ENCODE data around the gene CA14.

The CA14 gene

DNA sequence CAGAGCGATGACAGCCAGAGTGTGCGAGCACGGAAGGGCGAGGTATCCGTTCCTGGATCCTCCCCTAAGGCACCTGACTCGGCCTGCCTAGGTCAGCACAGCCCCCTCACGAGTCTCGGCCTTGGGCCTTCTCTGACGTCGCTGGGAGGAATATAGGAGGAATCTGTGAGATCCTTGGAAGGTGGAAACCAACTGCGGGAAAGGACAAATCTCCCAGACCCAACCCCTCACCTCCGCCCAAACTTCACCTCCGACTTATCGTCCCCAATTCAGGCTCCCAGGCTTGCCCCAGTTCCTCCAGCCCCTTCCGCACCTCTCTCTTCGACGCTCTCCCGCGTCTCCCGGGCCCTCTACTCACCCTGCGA lies 10.7 kb downstream of the CA14 start:
- Histone ChIP-seq H3K4me3 (ENCODE audit: low read length) (peak overlapping the region; percentile 94), H3K27me3 (ENCODE audit: control insufficient read depth, insufficient read depth, low read length) (no peaks in the 10 kb centered on the region), H3K4me2 (ENCODE audit: low read length) (peak overlapping the region; percentile 94)

DNA sequence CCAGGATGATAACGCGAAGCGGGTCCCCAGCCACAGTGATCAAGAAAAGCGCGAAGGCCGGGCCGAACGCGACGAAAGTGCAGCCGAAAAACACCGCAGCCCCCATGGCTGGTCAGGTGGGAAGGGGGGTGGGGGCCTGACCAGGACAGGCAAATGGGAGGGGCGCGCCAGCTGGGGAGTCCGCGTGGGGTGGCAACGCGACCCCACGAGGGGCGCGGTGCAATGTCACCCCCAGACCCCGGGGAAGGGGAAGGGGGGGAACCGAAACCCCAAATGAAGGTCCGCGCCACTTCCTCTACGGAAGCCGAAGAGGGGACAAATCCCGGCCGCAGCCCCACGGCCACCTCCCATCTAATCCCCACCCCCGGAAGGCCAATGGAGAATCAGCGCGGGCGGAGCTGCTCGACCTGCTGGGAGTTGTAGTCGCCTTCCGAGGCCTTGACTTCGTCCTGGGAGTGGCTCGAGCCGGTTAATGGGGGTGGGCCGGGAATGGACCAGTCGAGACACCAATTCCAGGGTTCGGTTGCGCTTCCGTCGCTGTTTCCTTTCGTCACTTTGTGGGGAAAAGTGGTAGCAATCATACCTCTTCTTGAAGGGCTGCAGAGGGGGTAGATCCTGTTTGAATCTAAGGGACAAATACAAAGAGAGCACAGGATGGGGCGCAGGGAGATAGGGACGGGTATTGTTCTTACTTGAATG lies 11.3 kb downstream of the CA14 start, which contains the start of gene APH1A:
APH1A (minus strand) TSS at position 312 of the 699 bp plus-strand sequence; CDS start at position 106, 206 bp downstream.
- no peaks in the 10 kb centered on the region for H3K27me3 ChIP-seq (ENCODE audit: control insufficient read depth, insufficient read depth, low read length)
- H3K9ac ChIP-seq (ENCODE audit: low read depth, low read length): peak within 1 kb of the TSS; percentile 98
- H3K4me1 ChIP-seq (ENCODE audit: control insufficient read depth, insufficient read depth, low read length): peaks cover 22% of the 10 kb centered on the region
- peaks cover 30% of the 10 kb centered on the region for H3K36me3 ChIP-seq (ENCODE audit: insufficient read depth, low read length)
- peak within 1 kb of the TSS; percentile 94 for H3K4me2 ChIP-seq (ENCODE audit: low read length)
- H3K9me3 ChIP-seq (replicated peaks; ENCODE audit: low read length): no peaks in the 10 kb centered on the region
- H3K4me3 ChIP-seq (ENCODE audit: low read length): peak within 1 kb of the TSS; percentile 94

More for the DNA sequence above, 10.7 kb downstream of the CA14 start:
- peaks cover 22% of the 10 kb centered on the region for H3K4me1 ChIP-seq (ENCODE audit: control insufficient read depth, insufficient read depth, low read length)
- no peaks in the 10 kb centered on the region for H3K9me3 ChIP-seq (replicated peaks; ENCODE audit: low read length)
- H3K36me3 ChIP-seq (ENCODE audit: insufficient read depth, low read length): peaks cover 30% of the 10 kb centered on the region
- H3K9ac ChIP-seq (ENCODE audit: low read depth, low read length): peak overlapping the region; percentile 98

DNA sequence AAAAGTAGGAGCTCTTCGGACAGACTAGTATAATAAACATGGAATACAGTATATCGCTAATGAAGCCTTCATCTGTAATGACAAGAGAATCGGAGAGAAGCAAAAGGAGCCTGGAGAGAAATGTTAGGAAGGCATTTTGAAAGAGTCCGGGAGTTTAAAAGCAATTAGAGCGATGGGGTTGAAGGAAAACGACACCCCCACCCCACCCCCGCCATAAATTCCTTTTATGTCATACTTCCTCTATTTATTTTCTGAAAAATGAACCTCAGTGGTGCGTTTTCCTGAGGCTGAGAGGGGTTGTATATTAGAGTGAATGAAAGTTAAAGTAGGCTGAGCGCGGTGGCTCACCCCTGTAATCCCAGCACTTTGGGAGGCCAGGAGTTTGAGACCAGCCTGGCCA lies 11.9 kb downstream of the CA14 start:
- Histone ChIP-seq H3K4me1 (ENCODE audit: control insufficient read depth, insufficient read depth, low read length) (peaks cover 22% of the 10 kb centered on the region), H3K4me2 (ENCODE audit: low read length) (peak overlapping the region; percentile 94), H3K27me3 (ENCODE audit: control insufficient read depth, insufficient read depth, low read length) (no peaks in the 10 kb centered on the region), H3K9me3 (replicated peaks; ENCODE audit: low read length) (no peaks in the 10 kb centered on the region), H3K9ac (ENCODE audit: low read depth, low read length) (peak overlapping the region; percentile 98), H3K4me3 (ENCODE audit: low read length) (peak overlapping the region; percentile 94), H3K36me3 (ENCODE audit: insufficient read depth, low read length) (peaks cover 27% of the 10 kb centered on the region)

DNA sequence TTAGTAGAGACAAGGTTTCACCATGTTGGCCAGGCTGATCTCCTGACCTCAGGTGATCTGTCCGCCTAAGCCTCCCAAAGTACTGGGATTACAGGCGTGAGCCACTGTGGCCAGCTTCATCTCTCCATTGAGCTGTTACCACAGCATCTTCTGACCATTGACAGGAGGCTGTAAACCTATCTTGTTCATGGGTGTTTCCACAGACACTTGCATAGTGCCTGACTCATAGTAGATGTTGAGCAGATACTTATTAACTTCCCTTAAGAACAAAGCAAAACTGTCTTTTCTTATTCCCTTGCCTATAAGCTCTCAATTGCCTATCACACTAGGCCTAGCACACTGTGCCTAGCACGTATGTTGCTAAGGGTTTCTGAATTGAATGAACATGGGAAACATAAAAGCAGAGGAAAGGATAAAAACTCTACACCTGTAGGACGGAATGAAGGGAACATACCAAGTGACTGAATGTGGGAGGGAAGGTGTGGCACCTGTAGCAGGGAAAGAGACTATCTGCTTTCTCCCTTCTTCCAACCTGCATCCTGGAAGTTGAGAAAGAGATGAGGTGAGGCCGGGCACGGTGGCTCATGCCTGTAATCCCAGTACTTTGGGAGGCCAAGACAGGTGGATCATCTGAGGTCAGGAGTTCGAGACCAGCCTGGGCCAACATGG lies 13.9 kb downstream of the CA14 start:
- Histone ChIP-seq H3K36me3 (ENCODE audit: insufficient read depth, low read length) (peaks cover 9% of the 10 kb centered on the region), H3K4me2 (ENCODE audit: low read length) (no peak overlapping the region), H3K4me1 (ENCODE audit: control insufficient read depth, insufficient read depth, low read length) (peaks cover 22% of the 10 kb centered on the region), H3K27me3 (ENCODE audit: control insufficient read depth, insufficient read depth, low read length) (no peaks in the 10 kb centered on the region), H3K9me3 (replicated peaks; ENCODE audit: low read length) (no peaks in the 10 kb centered on the region), H3K4me3 (ENCODE audit: low read length) (no peak overlapping the region), H3K9ac (ENCODE audit: low read depth, low read length) (no peak overlapping the region)

DNA sequence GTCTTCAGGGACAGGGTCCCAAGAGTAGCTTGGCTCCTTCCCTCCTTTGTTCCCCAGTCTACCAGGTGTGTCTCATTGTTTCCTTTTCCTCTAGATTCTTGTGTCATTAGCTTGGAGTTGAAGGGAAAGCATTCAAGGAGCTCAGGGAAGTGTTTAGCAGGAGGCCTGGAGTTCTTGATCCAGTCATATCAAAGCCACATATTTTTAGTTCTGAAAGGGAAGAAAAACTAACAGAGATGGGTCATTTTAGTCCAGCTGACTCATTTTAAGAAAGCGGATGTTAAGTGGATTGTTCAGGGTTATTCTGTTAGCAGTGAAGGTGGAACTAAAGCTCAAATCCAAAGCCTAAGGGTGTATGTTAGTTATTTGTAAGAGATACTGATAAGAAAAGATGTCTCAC lies 15.7 kb downstream of the CA14 start:
- Histone ChIP-seq H3K27me3 (ENCODE audit: control insufficient read depth, insufficient read depth, low read length) (no peaks in the 10 kb centered on the region), H3K9me3 (replicated peaks; ENCODE audit: low read length) (no peaks in the 10 kb centered on the region), H3K4me1 (ENCODE audit: control insufficient read depth, insufficient read depth, low read length) (peaks cover 14% of the 10 kb centered on the region), H3K4me3 (ENCODE audit: low read length) (no peak overlapping the region), H3K9ac (ENCODE audit: low read depth, low read length) (no peak overlapping the region), H3K4me2 (ENCODE audit: low read length) (peak overlapping the region; percentile 19), H3K36me3 (ENCODE audit: insufficient read depth, low read length) (no peaks in the 10 kb centered on the region)

DNA sequence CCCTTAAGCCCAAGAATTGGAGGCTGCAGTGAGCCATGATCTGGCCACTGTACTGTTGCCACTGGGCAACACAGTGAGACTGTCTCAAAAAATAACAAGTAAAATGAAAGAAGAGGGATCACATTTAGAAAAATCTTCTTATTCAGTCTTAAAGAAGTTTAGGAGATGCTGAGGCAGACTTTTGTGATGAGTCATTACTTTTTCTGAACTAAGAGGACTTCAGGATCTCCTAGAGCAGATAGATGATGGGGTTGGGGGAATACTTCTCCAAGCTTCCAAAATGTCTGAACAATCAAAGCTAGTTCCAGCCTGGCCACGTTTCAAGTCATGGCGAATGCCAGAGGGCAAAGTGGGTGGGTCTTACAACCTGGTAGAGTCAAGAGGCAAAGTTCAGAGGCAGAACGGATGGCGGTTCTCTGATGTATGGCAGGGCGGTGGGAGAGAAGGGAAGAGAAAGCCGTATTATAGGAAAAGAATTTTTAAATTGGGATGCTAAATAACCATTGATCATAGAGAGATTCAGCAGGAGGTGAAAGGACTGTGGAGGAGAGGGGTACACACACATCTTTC lies 22.6 kb downstream of the CA14 start:
- Histone ChIP-seq H3K4me3 (ENCODE audit: low read length) (no peak overlapping the region), H3K9me3 (replicated peaks; ENCODE audit: low read length) (no peaks in the 10 kb centered on the region), H3K27me3 (ENCODE audit: control insufficient read depth, insufficient read depth, low read length) (no peaks in the 10 kb centered on the region)

DNA sequence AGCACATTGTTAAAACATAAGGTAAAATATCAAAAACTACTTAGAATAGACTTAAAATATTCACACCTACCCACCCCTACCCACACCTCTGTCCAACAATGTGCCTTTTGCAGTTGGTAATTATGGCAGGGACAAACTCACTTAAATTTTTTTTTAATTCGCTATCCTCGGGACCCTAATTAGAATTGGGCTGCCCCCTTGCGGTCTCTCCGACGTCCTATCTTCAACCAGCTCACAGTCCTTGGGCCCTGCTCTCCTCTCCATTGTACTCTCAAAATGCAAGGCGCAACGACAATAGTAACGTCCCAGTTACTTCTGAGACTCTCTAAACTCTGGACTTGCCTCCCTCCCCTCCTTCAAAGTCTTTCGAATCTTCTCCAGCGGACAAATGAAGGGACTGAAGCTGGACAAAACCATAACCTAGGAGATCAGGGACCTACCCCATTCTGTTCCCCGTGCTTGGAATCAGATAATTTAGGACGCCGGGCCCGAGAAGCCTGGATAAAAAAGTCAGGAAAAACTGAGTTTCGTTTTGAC lies 23.7 kb downstream of the CA14 start:
- H3K36me3 ChIP-seq (ENCODE audit: insufficient read depth, low read length): no peaks in the 10 kb centered on the region
- peak overlapping the region; percentile 78 for H3K9ac ChIP-seq (ENCODE audit: low read depth, low read length)
- H3K4me1 ChIP-seq (ENCODE audit: control insufficient read depth, insufficient read depth, low read length): peaks cover 18% of the 10 kb centered on the region
- no peaks in the 10 kb centered on the region for H3K9me3 ChIP-seq (replicated peaks; ENCODE audit: low read length)
- H3K4me2 ChIP-seq (ENCODE audit: low read length): peak overlapping the region; percentile 84
- peak overlapping the region; percentile 69 for H3K4me3 ChIP-seq (ENCODE audit: low read length)
- H3K27me3 ChIP-seq (ENCODE audit: control insufficient read depth, insufficient read depth, low read length): no peaks in the 10 kb centered on the region

More for the DNA sequence above, 22.6 kb downstream of the CA14 start:
- Histone ChIP-seq H3K9ac (ENCODE audit: low read depth, low read length) (no peak overlapping the region), H3K36me3 (ENCODE audit: insufficient read depth, low read length) (no peaks in the 10 kb centered on the region), H3K4me2 (ENCODE audit: low read length) (no peak overlapping the region), H3K4me1 (ENCODE audit: control insufficient read depth, insufficient read depth, low read length) (peaks cover 18% of the 10 kb centered on the region)

DNA sequence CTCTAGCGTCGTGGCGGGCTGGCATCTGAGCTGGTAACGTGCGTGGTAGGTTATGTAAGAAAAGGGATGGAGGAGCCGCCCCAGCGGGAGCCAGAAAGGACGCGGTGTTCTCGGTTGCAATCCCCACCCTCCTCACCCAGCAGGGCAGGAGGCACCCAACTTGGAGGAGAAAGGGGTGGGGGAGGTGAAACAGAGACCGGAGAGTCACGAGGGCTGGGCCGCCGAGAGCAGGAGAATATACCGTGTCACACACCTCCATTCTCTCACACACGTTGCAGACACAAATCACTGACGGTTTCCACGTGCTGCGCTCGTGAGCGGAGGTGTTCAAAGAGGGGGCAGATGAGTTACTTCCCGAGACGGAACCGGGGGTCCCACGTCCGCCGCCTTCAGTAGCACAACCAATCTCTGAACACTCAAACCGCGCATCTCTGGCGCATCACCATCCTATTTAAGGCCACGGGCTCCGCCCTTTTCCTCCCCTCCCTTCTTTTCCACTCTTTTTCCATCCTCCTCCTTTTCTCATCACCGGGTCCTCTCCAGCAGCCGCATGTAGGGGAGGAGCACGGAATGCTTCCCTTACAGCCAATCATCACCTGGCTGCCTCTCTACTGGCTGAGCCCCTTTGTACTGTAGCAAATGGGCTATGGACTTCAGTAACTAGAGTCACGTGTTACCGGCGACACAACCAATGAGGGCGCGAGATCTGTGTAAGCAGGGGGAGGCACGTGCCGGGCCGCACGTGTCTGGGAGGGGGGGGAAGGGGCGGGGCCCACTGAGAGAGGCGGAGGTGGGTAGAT lies 24.4 kb downstream of the CA14 start, which contains the start of gene CIART:
CIART (plus strand) TSS at position 797 of the 800 bp plus-strand sequence. CDS start 714 bp downstream, outside the sequence.
- Histone ChIP-seq H3K9ac (ENCODE audit: low read depth, low read length) (peak within 1 kb of the TSS; percentile 78), H3K36me3 (ENCODE audit: insufficient read depth, low read length) (no peaks in the 10 kb centered on the region), H3K9me3 (replicated peaks; ENCODE audit: low read length) (no peaks in the 10 kb centered on the region), H3K4me2 (ENCODE audit: low read length) (peak within 1 kb of the TSS; percentile 84), H3K27me3 (ENCODE audit: control insufficient read depth, insufficient read depth, low read length) (no peaks in the 10 kb centered on the region), H3K4me1 (ENCODE audit: control insufficient read depth, insufficient read depth, low read length) (peaks cover 18% of the 10 kb centered on the region), H3K4me3 (ENCODE audit: low read length) (peak within 1 kb of the TSS; percentile 69)

DNA sequence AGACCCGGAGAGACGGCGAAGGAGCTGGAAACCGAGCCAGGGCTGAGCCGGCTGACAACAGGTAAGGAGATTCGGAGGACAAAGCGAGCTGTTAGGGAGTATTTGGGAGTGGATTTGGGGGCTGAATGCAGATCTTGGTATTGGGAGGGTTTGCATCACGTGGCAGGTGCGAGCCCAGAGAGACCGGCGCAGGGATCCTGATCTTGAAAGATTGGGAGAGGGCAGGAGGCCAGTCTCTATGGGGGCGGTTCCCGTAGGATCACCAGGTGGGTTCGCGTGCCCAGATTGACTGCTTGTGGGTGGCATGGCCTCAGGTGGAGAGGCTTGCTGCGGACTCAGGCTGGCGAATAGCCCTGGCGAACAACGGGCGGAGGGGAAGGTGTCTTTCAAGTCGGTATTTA lies 25.0 kb downstream of the CA14 start:
- H3K4me3 ChIP-seq (ENCODE audit: low read length): peak overlapping the region; percentile 69
- peak overlapping the region; percentile 37 for H3K9ac ChIP-seq (ENCODE audit: low read depth, low read length)
- H3K4me2 ChIP-seq (ENCODE audit: low read length): peak overlapping the region; percentile 84
- no peaks in the 10 kb centered on the region for H3K9me3 ChIP-seq (replicated peaks; ENCODE audit: low read length)
- peaks cover 18% of the 10 kb centered on the region for H3K4me1 ChIP-seq (ENCODE audit: control insufficient read depth, insufficient read depth, low read length)
- H3K27me3 ChIP-seq (ENCODE audit: control insufficient read depth, insufficient read depth, low read length): no peaks in the 10 kb centered on the region
- H3K36me3 ChIP-seq (ENCODE audit: insufficient read depth, low read length): no peaks in the 10 kb centered on the region

DNA sequence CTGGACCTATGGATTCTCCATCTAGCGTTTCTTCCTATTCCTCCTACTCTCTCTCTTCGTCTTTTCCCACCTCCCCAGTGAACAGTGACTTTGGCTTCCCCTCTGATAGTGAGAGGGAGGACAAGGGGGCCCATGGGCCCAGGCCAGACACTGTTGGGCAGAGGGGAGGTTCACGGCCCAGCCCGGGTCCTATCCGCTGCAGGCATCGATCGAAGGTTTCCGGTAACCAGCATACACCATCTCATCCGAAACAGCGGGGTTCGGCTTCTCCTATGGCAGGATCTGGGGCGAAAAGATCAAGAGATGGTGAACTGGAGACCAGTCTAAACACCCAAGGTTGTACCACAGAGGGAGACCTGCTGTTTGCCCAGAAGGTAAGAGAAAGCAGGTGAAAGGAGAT lies 25.7 kb downstream of the CA14 start:
- H3K4me3 ChIP-seq (ENCODE audit: low read length): no peak overlapping the region
- no peak overlapping the region for H3K9ac ChIP-seq (ENCODE audit: low read depth, low read length)
- no peaks in the 10 kb centered on the region for H3K9me3 ChIP-seq (replicated peaks; ENCODE audit: low read length)
- H3K4me1 ChIP-seq (ENCODE audit: control insufficient read depth, insufficient read depth, low read length): peaks cover 18% of the 10 kb centered on the region
- no peaks in the 10 kb centered on the region for H3K36me3 ChIP-seq (ENCODE audit: insufficient read depth, low read length)
- no peaks in the 10 kb centered on the region for H3K27me3 ChIP-seq (ENCODE audit: control insufficient read depth, insufficient read depth, low read length)
- peak overlapping the region; percentile 84 for H3K4me2 ChIP-seq (ENCODE audit: low read length)

DNA sequence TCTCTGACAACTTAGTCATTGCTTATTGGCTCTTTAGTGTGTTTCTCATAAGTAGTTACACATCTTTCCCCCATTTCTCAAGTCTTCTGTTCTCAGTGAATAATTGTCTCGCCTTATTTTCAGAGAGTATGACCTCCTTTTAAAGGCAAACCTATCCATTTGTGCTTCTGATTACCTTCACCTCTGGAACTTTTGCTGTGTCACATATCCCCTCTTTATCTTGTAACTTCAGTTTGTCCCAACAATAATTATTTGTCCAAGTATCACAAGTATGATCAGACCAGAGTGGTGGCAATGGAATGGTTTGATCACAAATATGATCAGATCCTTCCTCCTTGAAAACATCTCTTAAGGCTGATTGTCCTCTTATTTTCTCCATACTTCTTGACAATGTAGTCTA lies 30.8 kb downstream of the CA14 start:
- Histone ChIP-seq H3K27me3 (ENCODE audit: control insufficient read depth, insufficient read depth, low read length) (no peaks in the 10 kb centered on the region), H3K4me1 (ENCODE audit: control insufficient read depth, insufficient read depth, low read length) (peaks cover 3% of the 10 kb centered on the region), H3K4me2 (ENCODE audit: low read length) (no peak overlapping the region), H3K9ac (ENCODE audit: low read depth, low read length) (no peak overlapping the region), H3K9me3 (replicated peaks; ENCODE audit: low read length) (no peaks in the 10 kb centered on the region), H3K36me3 (ENCODE audit: insufficient read depth, low read length) (no peaks in the 10 kb centered on the region), H3K4me3 (ENCODE audit: low read length) (no peak overlapping the region)
